Measurements from ENCODE around the gene RYR1. TPM values are rescaled to one million over a fixed set of nuclear protein-coding genes. Genes with fewer than 3 reads are reported as not detected.
A peak's percentile ranks its signal among the peaks of the same experiment; 100 is the strongest.

The RYR1 gene
- total and polyA plus RNA-seq, 2 of the 13 experiments (the other 11 are each of a cell fraction or from before 2014, with no cell fraction given), result 0.03 TPM; not detected in 1

DNA sequence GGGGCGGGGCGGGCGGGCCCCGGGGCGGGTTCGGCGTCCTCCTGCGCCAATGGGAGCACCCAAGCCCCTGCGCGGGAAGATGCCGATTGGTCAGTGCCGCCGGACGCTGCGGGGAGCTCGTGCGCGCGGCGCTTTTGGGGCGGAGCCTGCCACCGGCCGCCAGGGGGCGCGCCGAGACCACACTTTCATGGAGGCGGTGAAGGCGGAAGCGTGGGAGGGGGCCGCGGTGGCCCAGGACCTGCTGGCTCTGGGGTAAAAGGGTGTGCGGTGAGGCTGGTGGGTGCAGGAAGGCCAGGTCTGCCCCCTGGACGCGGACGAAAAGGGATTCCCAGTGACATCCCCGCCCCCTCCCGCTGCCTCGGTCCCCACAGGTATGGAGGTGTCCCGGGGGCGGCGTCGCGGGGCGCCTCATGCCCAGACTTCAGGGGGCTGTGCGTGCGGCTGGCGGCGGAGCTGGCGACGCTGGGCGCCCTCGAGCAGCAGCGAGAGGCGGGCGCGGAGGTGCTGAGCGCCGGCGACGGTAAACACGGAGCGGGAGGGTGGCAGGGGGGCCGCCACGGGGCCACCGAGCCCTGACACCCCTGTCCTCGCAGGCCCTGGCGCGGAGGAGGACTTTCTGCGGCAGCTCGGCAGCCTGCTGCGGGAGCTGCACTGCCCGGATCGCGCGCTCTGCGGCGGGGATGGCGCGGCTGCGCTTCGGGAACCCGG, 30.4 kb upstream of the RYR1 start, which contains the start of gene FAM98C (continued):
- TF ChIP-seq ARID4A (CRISPR knock-in tag; IDR thresholded peaks at IDR 0.05; ENCODE audit: borderline replicate concordance) (peak; percentile 93), PAF1 (CRISPR knock-in tag; IDR thresholded peaks at IDR 0.05) (no peak), NR2F6 (IDR thresholded peaks at IDR 0.05) (no peak), NR2F6 (CRISPR knock-in tag; IDR thresholded peaks at IDR 0.05) (0 out of 2 replicates have a peak, but pooled peaks have one; percentile 37), EED (CRISPR knock-in tag; IDR thresholded peaks at IDR 0.05) (0 out of 2 replicates have a peak, but pooled peaks have one; percentile 72), HNRNPH1 (optimal IDR thresholded peaks at IDR 0.05; ENCODE audit: low read depth, low read length) (no peak), AGO2 (optimal IDR thresholded peaks at IDR 0.05; ENCODE audit: low read depth, low read length) (peak; percentile 18), NRL (CRISPR knock-in tag; IDR thresholded peaks at IDR 0.05; ENCODE audit: borderline replicate concordance) (peak; percentile 68; the same call in 1 of the 2 replicates), KDM3A (CRISPR knock-in tag; IDR thresholded peaks at IDR 0.05; ENCODE audit: low read depth) (peak; percentile 69; the same call in 1 of the 2 replicates), ZNF768 (CRISPR knock-in tag; IDR thresholded peaks at IDR 0.05) (peak; percentile 47; the same call in 1 of the 2 replicates), ZNF460 (CRISPR knock-in tag; IDR thresholded peaks at IDR 0.05; ENCODE audit: borderline replicate concordance) (no peak), ZNF335 (CRISPR knock-in tag; IDR thresholded peaks at IDR 0.05) (peak; percentile 56; the same call in 1 of the 2 replicates), NFYB (CRISPR knock-in tag; IDR thresholded peaks at IDR 0.05) (peak; percentile 95), ZNF430 (CRISPR knock-in tag; IDR thresholded peaks at IDR 0.05) (peak; percentile 67), SMAD3 (CRISPR knock-in tag; IDR thresholded peaks at IDR 0.05) (peak; percentile 29; the same call in 1 of the 2 replicates), FOXJ3 (CRISPR knock-in tag; IDR thresholded peaks at IDR 0.05; ENCODE audit: borderline replicate concordance) (no peak), NFIB (CRISPR knock-in tag; IDR thresholded peaks at IDR 0.05; ENCODE audit: borderline replicate concordance) (no peak)
- TF ChIP-seq, protein P1, sequence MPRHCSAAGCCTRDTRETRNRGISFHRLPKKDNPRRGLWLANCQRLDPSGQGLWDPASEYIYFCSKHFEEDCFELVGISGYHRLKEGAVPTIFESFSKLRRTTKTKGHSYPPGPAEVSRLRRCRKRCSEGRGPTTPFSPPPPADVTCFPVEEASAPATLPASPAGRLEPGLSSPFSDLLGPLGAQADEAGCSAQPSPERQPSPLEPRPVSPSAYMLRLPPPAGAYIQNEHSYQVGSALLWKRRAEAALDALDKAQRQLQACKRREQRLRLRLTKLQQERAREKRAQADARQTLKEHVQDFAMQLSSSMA (CRISPR knock-in tag; IDR thresholded peaks at IDR 0.05), result no peak; the same call in 1 of the 2 replicates
- TF ChIP-seq, protein P2, sequence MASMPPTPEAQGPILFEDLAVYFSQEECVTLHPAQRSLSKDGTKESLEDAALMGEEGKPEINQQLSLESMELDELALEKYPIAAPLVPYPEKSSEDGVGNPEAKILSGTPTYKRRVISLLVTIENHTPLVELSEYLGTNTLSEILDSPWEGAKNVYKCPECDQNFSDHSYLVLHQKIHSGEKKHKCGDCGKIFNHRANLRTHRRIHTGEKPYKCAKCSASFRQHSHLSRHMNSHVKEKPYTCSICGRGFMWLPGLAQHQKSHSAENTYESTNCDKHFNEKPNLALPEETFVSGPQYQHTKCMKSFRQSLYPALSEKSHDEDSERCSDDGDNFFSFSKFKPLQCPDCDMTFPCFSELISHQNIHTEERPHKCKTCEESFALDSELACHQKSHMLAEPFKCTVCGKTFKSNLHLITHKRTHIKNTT (CRISPR knock-in tag; IDR thresholded peaks at IDR 0.05), result no peak
- TF ChIP-seq, protein P3, sequence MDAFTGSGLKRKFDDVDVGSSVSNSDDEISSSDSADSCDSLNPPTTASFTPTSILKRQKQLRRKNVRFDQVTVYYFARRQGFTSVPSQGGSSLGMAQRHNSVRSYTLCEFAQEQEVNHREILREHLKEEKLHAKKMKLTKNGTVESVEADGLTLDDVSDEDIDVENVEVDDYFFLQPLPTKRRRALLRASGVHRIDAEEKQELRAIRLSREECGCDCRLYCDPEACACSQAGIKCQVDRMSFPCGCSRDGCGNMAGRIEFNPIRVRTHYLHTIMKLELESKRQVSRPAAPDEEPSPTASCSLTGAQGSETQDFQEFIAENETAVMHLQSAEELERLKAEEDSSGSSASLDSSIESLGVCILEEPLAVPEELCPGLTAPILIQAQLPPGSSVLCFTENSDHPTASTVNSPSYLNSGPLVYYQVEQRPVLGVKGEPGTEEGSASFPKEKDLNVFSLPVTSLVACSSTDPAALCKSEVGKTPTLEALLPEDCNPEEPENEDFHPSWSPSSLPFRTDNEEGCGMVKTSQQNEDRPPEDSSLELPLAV (CRISPR knock-in tag; conservative IDR thresholded peaks at IDR 0.05; ENCODE audit: low read depth), result no peak
- TF ChIP-seq, protein P4, sequence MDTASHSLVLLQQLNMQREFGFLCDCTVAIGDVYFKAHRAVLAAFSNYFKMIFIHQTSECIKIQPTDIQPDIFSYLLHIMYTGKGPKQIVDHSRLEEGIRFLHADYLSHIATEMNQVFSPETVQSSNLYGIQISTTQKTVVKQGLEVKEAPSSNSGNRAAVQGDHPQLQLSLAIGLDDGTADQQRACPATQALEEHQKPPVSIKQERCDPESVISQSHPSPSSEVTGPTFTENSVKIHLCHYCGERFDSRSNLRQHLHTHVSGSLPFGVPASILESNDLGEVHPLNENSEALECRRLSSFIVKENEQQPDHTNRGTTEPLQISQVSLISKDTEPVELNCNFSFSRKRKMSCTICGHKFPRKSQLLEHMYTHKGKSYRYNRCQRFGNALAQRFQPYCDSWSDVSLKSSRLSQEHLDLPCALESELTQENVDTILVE (CRISPR knock-in tag; IDR thresholded peaks at IDR 0.05), result peak; percentile 23; the same call in 1 of the 2 replicates
